Measurements from ENCODE around the gene PTBP3.

DNA sequence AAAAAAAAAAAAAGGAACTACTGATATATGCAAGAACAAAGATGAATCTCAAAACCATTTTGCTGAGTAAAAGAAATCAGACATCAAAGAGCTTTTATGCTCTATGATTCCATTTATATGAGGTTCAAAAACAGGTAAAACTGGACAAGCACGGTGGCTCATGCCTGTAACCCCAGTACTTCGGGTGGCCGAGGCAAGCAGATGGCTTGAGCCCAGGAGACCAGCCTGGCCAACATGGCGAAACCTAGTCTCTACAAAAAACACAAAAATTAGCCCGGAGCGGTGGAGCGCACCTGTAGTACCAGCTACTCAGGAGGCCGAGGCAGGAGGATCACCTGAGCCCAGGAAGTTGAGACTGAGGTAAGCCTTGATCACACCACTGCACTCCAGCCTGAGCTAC is 7.8 kb downstream of the PTBP3 start:
- TF ChIP-seq ZNF384 (IDR thresholded peaks at IDR 0.05), result no peak
- no peak for TF ChIP-seq LEF1 (IDR thresholded peaks at IDR 0.05; ENCODE audit: borderline replicate concordance)

Measured in HEK293T (cell line).